HCT116 (cell line): ENCODE results near the gene OPALIN.

Source experiments
- CBX3 ChIP-seq: IDR thresholded peaks from 2 replicates; pipeline ENCODE4 v1.6.1; 2012; ENCODE audit warnings: low read depth
- POLR2A ChIP-seq: IDR thresholded peaks from 2 replicates; pipeline ENCODE4 v1.7.0; 2011; ENCODE audit warnings: borderline replicate concordance; ENCODE audit not compliant: insufficient read depth, insufficient read length; ENCODE audit errors: extremely low read depth
- POLR2AphosphoS5 ChIP-seq: IDR thresholded peaks from 2 replicates; pipeline ENCODE4 v1.6.1; 2011; ENCODE audit warnings: mild to moderate bottlenecking, low read depth, low read length, moderate library complexity
- TCF7L2 ChIP-seq: IDR thresholded peaks from 2 replicates; pipeline ENCODE4 v1.7.0; 2011; ENCODE audit warnings: borderline replicate concordance, inconsistent platforms; ENCODE audit not compliant: insufficient read depth, insufficient read length; ENCODE audit errors: extremely low read depth
- ZNF274 ChIP-seq: fragments of 200-500 bp; sonication (Bioruptor generic); IDR thresholded peaks from 2 replicates; pipeline ENCODE4 v1.6.1; 2014; ENCODE audit warnings: mild to moderate bottlenecking, low read depth, low read length, inconsistent platforms
- TF ChIP-seq, protein P1 (sequence below): IDR thresholded peaks from 2 replicates; pipeline ENCODE4 v1.6.1; 2012

DNA sequence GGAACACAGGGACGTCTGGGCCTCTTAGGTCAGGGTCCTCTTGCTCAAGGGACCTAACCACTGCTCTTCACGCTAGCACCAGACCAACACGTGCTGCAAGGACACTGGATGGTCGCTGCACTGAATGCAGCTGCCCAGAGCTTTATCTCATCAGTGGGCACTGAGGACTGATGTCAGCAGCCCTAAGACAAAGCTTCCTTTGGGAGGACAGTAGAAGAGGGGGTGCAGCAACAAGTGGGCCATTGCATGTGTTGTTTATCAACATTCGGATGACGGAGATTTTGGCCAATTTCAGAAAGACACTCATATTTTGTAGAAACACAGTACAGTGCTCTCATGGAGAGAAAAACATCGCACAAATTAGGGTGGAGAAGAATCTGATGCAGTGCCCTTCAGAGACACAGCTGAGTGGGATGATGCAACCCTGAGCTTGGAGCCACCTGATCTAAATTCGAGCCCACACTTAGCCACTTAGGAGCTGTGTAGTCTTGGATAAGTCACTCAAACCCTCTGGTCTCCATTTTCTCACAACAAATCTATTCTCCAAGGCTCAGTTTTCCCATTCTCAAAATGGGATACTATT is 1.7 kb downstream of the OPALIN start:
- TF ChIP-seq, protein P1, sequence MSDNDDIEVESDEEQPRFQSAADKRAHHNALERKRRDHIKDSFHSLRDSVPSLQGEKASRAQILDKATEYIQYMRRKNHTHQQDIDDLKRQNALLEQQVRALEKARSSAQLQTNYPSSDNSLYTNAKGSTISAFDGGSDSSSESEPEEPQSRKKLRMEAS, result no peak
- TF ChIP-seq ZNF274, result no peak
- no peak for TF ChIP-seq POLR2AphosphoS5
- no peak for TF ChIP-seq TCF7L2
- no peak for TF ChIP-seq POLR2A
- no peak for TF ChIP-seq CBX3
